ENCODE results near the gene SIGMAR1.

- no peak for TF ChIP-seq EZH2 (IDR thresholded peaks at IDR 0.05; ENCODE audit: insufficient read depth, low read length)
- TF ChIP-seq CTCF (IDR thresholded peaks at IDR 0.05; ENCODE audit: insufficient read depth, low read depth, low read length): no peak
These were observed 27.4 kb upstream of the SIGMAR1 start for GRCh38 chr9:34665067-34665380.

Data from astrocyte (in vitro differentiated cells and primary cell).